Activated T-cell treated with anti-CD3 and anti-CD28 coated beads, Interleukin-2, amount 50 U/mL, for 72 hours (primary cell): Measurements from ENCODE around the gene PARVB. TPM values are rescaled to one million over a fixed set of nuclear protein-coding genes. Genes with fewer than 3 reads are reported as not detected.

Source experiments
- ATAC-seq, 2 donors: fragments of 150-1000 bp; cut with Tn5 transposase; replicated peaks in 1 of 2; 2 replicates each; pipeline ENCODE4 v1.10.0; 2021; ENCODE audit warnings: moderate library complexity in 2 of 2, mild to moderate bottlenecking in 1 of 2
- DNase-seq, 2 donors: peaks; one replicate each; pipeline ENCODE4 v3.0.0; 2021 to 2022; ENCODE audit warnings: mixed read lengths in 1 of 2
- H3K27ac Mint-ChIP-seq: one replicate; pipeline ENCODE4 v1.8.0; 2022; ENCODE audit warnings: mild to moderate bottlenecking, moderate library complexity, mixed read lengths
- H3K27me3 Mint-ChIP-seq: one replicate; pipeline ENCODE4 v1.8.0; 2022; ENCODE audit warnings: low read depth, mixed read lengths
- H3K36me3 Mint-ChIP-seq, 2 donors: one replicate each; pipeline ENCODE4 v1.8.0; 2022; ENCODE audit warnings: mixed read lengths in 2 of 2, mild to moderate bottlenecking in 1 of 2; ENCODE audit not compliant: insufficient read depth in 2 of 2
- H3K4me1 Mint-ChIP-seq: one replicate; pipeline ENCODE4 v1.8.0; 2022; ENCODE audit warnings: low read depth, mixed read lengths
- H3K4me3 Mint-ChIP-seq, 2 donors: one replicate each; pipeline ENCODE4 v1.8.0; 2022; ENCODE audit warnings: mild to moderate bottlenecking in 2 of 2, mixed read lengths in 2 of 2, moderate library complexity in 2 of 2
- H3K9me3 Mint-ChIP-seq, 2 donors: one replicate each; pipeline ENCODE4 v1.8.0; 2022; ENCODE audit warnings: mixed read lengths in 2 of 2
- total RNA-seq, 2 donors: library from RNA; stranded (reverse); gene quantifications; one replicate each; pipeline ENCODE4 v1.2.3, GENCODE V29; 2022

The PARVB gene
- total RNA-seq, 2 donors from 2014 or later = 28.4 to 55.7 TPM

DNA sequence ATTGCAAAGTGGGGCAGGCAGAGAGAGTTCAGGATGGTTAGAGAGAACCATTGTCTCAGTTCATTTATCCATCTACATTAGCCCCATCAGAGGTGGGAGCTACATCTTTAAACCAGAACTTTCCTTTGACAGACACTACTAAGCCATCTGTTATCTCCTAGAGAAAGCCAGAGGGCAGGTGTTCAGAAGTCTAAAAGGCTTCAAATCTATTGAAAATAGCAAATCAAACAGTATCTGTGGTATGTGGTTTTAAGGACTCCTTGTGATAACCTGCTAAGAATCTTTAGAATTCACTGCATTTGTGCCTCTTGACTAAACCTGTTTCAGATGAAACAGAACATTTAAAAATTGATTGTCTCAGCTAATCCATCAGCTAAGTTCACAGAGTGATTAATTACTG, 112.7 kb downstream of the PARVB start:
- no peak overlapping the region for H3K4me3 Mint-ChIP-seq
- no peaks in the 10 kb centered on the region for H3K27me3 Mint-ChIP-seq
- H3K36me3 Mint-ChIP-seq = peaks cover 25 to 27% of the 10 kb centered on the region in 2 donors
- H3K9me3 Mint-ChIP-seq = peaks cover 3 to 14% of the 10 kb centered on the region in 2 donors
- DNase-seq = no peak
- no peak for ATAC-seq
- H3K27ac Mint-ChIP-seq = no peak overlapping the region
- H3K4me1 Mint-ChIP-seq = no peaks in the 10 kb centered on the region

DNA sequence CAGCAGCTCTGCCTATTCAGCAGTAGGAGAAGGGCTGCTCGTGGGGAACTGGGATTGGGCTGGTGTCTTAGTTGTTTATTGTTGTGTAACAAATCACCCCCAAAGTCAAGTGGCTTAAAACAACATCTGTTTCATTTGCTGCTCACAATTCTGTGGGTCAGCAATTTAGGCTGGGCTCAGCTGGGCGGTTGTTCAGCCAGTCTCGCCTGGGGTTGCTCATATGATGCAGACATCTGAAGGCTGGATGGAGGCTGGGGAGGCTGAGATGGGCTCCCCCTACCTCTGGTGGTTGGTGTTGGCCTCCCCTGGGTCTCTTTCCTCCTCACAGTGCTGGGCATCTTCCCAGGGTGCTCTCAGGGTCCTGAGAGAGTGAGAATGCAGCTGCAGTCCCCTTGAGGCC, 113.3 kb downstream of the PARVB start:
- no peak for DNase-seq
- peaks cover 25 to 27% of the 10 kb centered on the region in 2 donors for H3K36me3 Mint-ChIP-seq
- H3K27me3 Mint-ChIP-seq = no peaks in the 10 kb centered on the region
- H3K4me3 Mint-ChIP-seq = no peak overlapping the region
- no peak overlapping the region for H3K27ac Mint-ChIP-seq
- ATAC-seq = no peak
- H3K4me1 Mint-ChIP-seq = no peaks in the 10 kb centered on the region
- H3K9me3 Mint-ChIP-seq = peaks cover 3 to 14% of the 10 kb centered on the region in 2 donors

DNA sequence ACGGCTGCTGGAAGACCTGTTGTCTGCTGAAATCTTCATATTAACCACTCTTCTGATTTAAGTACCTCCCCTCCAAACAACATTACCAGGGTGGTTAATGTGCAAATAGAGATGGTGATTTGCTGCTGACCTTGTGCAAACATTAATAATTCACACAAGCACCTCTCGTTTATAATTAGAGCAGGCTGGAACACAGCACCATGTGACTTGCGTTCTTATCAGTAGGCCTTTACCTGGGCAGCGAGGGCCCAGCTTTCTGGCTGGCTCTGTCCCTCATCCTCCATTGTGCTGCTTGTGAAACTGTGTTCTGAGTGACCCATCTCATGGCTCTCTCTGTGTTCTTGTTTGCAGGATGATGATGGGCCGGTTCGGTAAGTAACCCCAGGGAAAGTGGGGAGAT, 115.7 kb downstream of the PARVB start:
- ATAC-seq (no peak), DNase-seq (no peak)
- no peak overlapping the region for H3K4me3 Mint-ChIP-seq
- no peak overlapping the region for H3K27ac Mint-ChIP-seq
- H3K4me1 Mint-ChIP-seq = no peaks in the 10 kb centered on the region
- peaks cover 25 to 27% of the 10 kb centered on the region in 2 donors for H3K36me3 Mint-ChIP-seq
- H3K9me3 Mint-ChIP-seq = peaks cover 3 to 14% of the 10 kb centered on the region in 2 donors
- H3K27me3 Mint-ChIP-seq = no peaks in the 10 kb centered on the region

DNA sequence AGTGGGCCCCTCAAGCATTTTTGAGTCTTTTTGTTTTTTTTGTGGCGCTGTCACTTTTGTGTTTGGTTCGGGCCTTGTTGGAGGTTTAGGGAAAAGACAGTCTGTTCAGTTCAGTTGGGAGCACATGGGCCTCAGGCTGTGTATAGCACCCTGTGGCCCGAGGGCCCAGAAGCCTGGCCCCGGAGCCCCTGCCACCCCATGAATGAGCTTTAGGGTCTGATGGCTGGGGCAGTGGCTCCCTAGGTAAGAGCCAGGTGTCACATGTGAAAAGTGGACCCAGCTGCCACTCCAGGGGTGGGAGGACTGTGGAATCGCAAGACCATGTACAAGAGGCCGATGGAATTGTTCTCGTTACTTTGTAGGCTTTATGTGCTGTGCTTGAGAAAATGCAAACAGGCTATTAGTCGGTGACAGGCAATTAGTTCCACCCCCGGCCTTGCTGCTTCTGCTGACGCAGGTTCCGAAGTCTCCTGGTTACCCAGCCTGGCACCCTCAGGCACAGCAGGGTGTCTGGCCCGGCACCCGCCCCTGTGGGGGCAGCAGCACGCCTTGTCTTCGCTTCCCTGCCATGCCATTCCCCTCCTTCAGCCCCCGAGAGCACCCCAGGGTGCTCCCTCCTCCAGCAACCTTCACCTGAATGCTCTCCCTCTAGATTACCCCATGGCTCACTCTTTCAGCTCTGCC, 118.5 kb downstream of the PARVB start:
- Mint-ChIP-seq H3K4me3 (no peak overlapping the region), H3K27ac (no peak overlapping the region), H3K27me3 (no peaks in the 10 kb centered on the region), H3K9me3 (peaks cover 0 to 3% of the 10 kb centered on the region in 2 donors), H3K4me1 (no peaks in the 10 kb centered on the region), H3K36me3 (peaks cover 10 to 11% of the 10 kb centered on the region in 2 donors)
- DNase-seq (no peak), ATAC-seq (no peak)

GRCh38 chr22:44143105-44143474, 119.0 kb downstream of the PARVB start:
- Mint-ChIP-seq H3K36me3 (peaks cover 5 to 6% of the 10 kb centered on the region in 2 donors), H3K27ac (no peak overlapping the region), H3K4me1 (no peaks in the 10 kb centered on the region), H3K4me3 (no peak overlapping the region), H3K9me3 (no peaks in the 10 kb centered on the region), H3K27me3 (no peaks in the 10 kb centered on the region)
- no peak for DNase-seq
- no peak for ATAC-seq

DNA sequence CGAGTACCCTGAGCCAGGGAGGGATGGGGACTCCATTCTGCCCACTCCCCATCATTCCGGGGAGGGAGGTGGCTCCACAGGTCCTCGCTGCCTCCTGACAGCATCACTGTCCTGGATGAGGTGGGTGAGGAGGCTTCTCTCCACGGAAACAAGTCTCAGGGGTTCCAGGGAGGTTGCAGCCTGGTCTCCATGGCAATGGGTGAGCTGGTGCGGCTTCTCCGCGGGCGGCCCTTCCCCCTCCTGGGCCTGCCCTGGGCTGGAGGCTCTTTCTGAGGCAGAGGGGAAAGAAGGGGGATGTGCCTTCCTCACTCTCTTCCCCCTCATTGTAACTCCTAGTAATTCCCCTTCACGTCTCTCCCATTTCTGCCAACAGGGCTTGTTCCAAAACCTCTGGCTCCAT, 119.5 kb downstream of the PARVB start:
- DNase-seq = no peak
- H3K4me1 Mint-ChIP-seq = no peaks in the 10 kb centered on the region
- H3K4me3 Mint-ChIP-seq = no peak overlapping the region
- no peak for ATAC-seq
- H3K27ac Mint-ChIP-seq = no peak overlapping the region
- H3K27me3 Mint-ChIP-seq = no peaks in the 10 kb centered on the region
- peaks cover 3 to 4% of the 10 kb centered on the region in 2 donors for H3K36me3 Mint-ChIP-seq
- H3K9me3 Mint-ChIP-seq = no peaks in the 10 kb centered on the region

GRCh38 chr22:44144046-44144569, 120.0 kb downstream of the PARVB start:
- no peak overlapping the region for H3K27ac Mint-ChIP-seq
- H3K4me1 Mint-ChIP-seq = no peaks in the 10 kb centered on the region
- ATAC-seq (no peak), DNase-seq (no peak)
- no peak overlapping the region for H3K4me3 Mint-ChIP-seq
- peaks cover 2 to 3% of the 10 kb centered on the region in 2 donors for H3K36me3 Mint-ChIP-seq
- H3K9me3 Mint-ChIP-seq = no peaks in the 10 kb centered on the region
- H3K27me3 Mint-ChIP-seq = no peaks in the 10 kb centered on the region

DNA sequence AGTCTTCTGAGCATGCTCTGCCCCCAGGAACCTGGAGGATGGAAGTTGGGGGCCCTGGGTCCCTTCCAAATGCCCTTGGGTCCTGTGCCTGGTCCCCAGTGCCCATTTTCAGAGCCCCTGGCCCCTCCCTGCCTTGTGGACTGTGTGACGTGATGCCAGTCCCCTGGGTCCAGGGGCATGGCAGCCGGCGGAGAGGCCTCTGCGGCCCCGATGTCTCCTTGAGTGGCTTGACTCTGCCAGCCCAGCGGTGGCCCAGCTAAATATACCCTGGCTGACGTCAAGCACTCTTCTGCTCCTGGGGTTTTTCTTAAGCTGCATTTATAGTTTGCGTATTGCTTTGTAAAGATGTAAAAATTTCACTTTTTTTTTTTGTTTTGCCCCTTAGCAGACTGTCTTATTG, 121.4 kb downstream of the PARVB start:
- Mint-ChIP-seq H3K36me3 (peaks cover 0 to 2% of the 10 kb centered on the region in 2 donors), H3K4me3 (no peak overlapping the region), H3K4me1 (no peaks in the 10 kb centered on the region), H3K9me3 (no peaks in the 10 kb centered on the region), H3K27me3 (no peaks in the 10 kb centered on the region), H3K27ac (no peak overlapping the region)
- DNase-seq (no peak), ATAC-seq (no peak)

GRCh38 chr22:44146088-44146861, 122.2 kb downstream of the PARVB start:
- no peak overlapping the region for H3K4me3 Mint-ChIP-seq
- no peaks in the 10 kb centered on the region for H3K9me3 Mint-ChIP-seq
- H3K27me3 Mint-ChIP-seq = no peaks in the 10 kb centered on the region
- DNase-seq (no peak), ATAC-seq (no peak)
- H3K4me1 Mint-ChIP-seq = no peaks in the 10 kb centered on the region
- peaks cover 0 to 2% of the 10 kb centered on the region in 2 donors for H3K36me3 Mint-ChIP-seq
- no peak overlapping the region for H3K27ac Mint-ChIP-seq

DNA sequence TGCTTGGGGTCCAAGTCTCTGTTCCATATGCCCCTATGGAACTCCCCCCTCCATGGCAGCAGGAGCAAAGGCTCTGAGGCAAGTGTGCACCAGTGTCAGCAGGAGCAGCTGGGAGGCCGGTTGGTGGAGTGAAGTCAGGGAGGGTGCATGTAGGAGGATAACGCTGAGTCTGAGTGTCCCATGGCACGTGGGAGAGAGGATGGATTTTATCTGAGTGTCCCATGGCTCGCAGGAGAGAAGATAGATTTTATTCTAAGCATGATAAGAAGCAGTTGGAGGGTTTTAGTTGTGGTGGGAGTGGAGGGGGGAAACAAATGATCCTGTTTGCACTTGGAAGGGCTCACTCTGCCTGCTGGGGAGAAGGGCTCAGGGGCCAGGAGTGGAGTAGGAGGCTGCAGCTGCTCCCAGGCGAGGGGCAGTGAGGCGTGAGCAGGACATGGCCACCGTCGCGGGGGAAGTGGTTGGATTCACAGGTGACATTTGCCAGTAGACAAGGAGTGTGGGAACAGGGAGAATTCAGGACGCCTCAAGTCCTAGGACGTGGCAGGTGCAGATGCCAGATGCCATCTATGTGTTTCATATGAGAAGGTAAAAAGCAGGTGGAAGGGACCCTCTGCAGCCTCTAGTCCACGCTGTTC, 123.0 kb downstream of the PARVB start:
- no peaks in the 10 kb centered on the region for H3K4me1 Mint-ChIP-seq
- H3K27me3 Mint-ChIP-seq = peaks cover under 1% of the 10 kb centered on the region
- H3K4me3 Mint-ChIP-seq = no peak overlapping the region
- H3K36me3 Mint-ChIP-seq = peaks cover 0 to 2% of the 10 kb centered on the region in 2 donors
- ATAC-seq (no peak), DNase-seq (no peak)
- H3K9me3 Mint-ChIP-seq = no peaks in the 10 kb centered on the region
- no peak overlapping the region for H3K27ac Mint-ChIP-seq

DNA sequence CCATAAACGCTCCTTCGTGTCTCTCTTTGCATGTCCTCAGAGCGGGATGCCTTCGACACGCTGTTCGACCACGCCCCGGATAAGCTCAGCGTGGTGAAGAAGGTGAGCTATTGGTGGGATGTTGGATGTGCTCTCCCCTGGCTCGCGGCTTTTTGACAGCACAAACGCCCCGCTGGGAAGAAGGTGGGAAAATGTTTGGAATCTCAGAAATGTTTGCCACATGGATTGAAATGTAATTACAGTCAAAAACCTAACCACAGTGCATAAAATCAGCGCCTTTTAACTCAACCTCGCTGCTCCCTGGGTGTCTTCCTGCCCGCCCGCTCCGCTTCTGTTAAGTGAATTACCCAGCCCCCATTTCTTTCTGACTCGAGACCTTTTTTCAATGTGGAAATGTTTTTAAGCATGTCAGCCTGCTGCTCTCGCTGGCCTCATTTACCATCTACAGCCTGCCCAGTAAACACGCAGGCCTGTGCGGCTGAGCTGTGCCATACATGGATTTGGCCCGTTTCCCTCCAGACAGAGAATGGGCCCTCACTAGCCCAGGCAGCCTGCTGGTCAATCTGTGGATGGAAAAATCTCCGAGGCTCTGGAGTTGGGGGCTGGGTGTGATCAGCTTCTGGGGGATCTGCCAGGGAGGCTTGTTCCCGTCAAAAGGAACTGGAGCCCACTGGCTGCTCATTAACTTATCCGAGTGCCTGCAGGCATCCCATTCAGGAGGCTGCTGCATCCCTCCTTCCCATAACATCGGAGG, 123.9 kb downstream of the PARVB start:
- ATAC-seq (no peak), DNase-seq (no peak)
- Mint-ChIP-seq H3K27ac (no peak overlapping the region), H3K4me1 (no peaks in the 10 kb centered on the region), H3K27me3 (peaks cover 5% of the 10 kb centered on the region), H3K9me3 (no peaks in the 10 kb centered on the region), H3K4me3 (no peak overlapping the region), H3K36me3 (peaks cover 0 to 2% of the 10 kb centered on the region in 2 donors)

GRCh38 chr22:44151676-44152075, 127.6 kb downstream of the PARVB start:
- no peak for ATAC-seq
- H3K36me3 Mint-ChIP-seq = no peaks in the 10 kb centered on the region
- no peaks in the 10 kb centered on the region for H3K4me1 Mint-ChIP-seq
- DNase-seq = no peak
- H3K9me3 Mint-ChIP-seq = no peaks in the 10 kb centered on the region
- H3K27me3 Mint-ChIP-seq = peaks cover 5% of the 10 kb centered on the region
- H3K4me3 Mint-ChIP-seq = no peak overlapping the region
- H3K27ac Mint-ChIP-seq = no peak overlapping the region

- no peaks in the 10 kb centered on the region for H3K9me3 Mint-ChIP-seq
- H3K36me3 Mint-ChIP-seq = no peaks in the 10 kb centered on the region
- no peak for DNase-seq
- peaks cover 5% of the 10 kb centered on the region for H3K27me3 Mint-ChIP-seq
- no peaks in the 10 kb centered on the region for H3K4me1 Mint-ChIP-seq
- no peak for ATAC-seq
- no peak overlapping the region for H3K4me3 Mint-ChIP-seq
- no peak overlapping the region for H3K27ac Mint-ChIP-seq
These were observed 129.6 kb downstream of the PARVB start for GRCh38 chr22:44153710-44154109.
